WI38 (cell line): ENCODE results near the gene SUCLG1.
"Not testable (repeated sequence)": the region's sequence is repeated elsewhere in the genome, so short reads cannot be mapped to it uniquely, and the experiment has no call there.

Experiments
- H3K4me3 ChIP-seq: 2 replicates; pipeline ENCODE4 v1.5.1; 2011; ENCODE audit warnings: low read depth, mild to moderate bottlenecking, control low read depth, low read length
- TF ChIP-seq, protein P1 (sequence below): IDR thresholded peaks from 2 replicates; pipeline ENCODE4 v1.5.1; 2012; ENCODE audit warnings: low read depth, mild to moderate bottlenecking, control low read depth, low read length

SUCLG1 gene

DNA sequence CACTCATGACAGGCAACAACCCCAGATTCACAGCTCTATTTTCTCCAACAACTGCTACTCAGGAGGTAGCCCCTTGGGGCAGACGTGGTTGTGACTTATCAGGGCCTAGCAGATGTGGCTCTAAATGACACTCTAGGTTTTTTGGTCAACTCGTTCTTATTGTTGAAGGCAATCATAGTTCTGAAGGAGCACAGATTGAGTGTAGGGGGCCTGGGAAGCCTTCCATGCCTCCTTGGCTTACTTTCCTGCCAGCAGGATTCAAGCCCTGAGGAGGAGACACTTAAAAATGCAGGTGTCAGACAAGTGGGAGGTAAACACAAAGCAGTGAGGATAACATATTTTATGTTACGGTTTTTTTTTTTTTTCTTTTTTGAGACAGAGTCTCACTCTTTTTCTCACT is 23.5 kb upstream of the SUCLG1 start:
- no peak overlapping the region for H3K4me3 ChIP-seq

DNA sequence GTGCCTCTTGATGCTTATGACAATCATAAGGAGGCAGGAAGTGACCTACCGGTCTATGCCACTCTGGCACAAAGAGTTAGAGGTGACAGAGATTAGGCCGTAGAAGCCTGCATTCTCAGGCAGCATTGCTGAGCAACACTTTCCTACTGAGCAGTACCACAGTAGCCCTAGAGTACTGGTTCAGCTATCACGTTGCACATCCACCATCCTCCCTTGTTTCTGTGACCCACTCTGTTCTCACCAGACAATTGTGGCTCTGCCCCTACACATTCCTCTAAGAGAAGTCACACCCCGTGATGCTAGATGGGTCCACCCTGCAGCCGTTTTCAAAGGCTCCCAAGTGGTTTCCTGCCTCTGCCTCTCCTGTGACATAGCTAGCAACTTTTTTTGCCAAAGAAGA is 22.6 kb upstream of the SUCLG1 start:
- H3K4me3 ChIP-seq = no peak overlapping the region
- TF ChIP-seq, protein P1, sequence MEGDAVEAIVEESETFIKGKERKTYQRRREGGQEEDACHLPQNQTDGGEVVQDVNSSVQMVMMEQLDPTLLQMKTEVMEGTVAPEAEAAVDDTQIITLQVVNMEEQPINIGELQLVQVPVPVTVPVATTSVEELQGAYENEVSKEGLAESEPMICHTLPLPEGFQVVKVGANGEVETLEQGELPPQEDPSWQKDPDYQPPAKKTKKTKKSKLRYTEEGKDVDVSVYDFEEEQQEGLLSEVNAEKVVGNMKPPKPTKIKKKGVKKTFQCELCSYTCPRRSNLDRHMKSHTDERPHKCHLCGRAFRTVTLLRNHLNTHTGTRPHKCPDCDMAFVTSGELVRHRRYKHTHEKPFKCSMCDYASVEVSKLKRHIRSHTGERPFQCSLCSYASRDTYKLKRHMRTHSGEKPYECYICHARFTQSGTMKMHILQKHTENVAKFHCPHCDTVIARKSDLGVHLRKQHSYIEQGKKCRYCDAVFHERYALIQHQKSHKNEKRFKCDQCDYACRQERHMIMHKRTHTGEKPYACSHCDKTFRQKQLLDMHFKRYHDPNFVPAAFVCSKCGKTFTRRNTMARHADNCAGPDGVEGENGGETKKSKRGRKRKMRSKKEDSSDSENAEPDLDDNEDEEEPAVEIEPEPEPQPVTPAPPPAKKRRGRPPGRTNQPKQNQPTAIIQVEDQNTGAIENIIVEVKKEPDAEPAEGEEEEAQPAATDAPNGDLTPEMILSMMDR = no peak

More for the DNA sequence above, 23.5 kb upstream of the SUCLG1 start:
- TF ChIP-seq, protein P1 = no peak

DNA sequence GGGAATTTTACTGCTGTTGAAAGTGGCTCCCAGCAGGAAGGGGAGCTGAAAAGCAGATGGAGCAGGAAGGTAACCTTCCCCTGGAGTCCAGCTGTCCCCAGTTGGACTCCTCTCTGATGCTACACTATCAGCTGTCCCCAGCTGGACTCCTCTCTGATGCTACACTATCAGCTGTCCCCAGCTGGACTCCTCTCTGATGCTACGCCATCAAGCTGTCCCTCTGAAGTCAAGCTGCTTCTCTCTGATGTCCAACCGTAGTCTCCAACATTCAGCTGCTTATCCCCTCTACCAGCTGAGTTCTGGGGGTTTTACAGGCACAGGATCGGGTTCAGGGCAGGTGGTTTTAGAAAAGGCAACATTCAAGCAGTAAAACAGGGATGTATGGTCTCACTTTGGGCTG is 19.8 kb upstream of the SUCLG1 start:
- no peak overlapping the region for H3K4me3 ChIP-seq
- TF ChIP-seq, protein P1 = no peak

DNA sequence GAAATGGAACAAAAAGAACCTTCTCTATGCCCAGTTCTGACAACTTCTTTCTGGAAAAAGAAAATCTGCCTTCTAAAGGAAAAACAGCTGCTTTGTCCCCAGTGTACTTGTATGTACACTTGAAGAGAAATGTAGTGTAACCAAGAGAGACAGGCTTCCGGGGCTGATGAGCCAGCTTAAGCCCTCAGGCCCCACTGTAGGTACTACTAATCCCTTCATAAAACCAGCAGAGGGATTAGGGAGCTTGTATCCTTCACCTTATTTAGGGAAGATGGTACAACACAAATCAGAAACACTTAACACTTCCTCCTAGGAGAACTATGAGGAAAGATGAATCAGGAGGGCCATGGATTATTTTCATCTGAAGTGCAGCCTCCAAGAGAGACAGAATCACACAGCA is 18.8 kb upstream of the SUCLG1 start:
- TF ChIP-seq, protein P1 = no peak
- H3K4me3 ChIP-seq = no peak overlapping the region

DNA sequence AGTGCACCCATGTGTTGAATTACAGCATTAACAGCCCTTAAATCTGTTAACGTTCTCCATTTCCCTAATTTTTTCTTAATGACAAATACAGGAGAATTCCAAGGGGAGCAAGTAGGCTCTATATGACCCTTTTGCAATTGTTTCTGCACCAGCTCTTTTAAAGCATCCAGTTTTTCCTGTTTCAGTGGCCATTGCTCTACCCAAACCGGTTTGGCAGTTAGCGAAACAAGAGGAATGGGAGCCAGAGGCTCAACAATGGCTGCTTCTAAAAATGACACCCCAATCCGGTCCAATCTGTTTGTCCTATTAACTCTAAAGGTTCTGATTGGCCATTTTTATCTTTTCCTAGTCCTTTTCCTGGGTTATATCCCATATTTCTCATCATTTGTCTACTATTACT is 15.1 kb upstream of the SUCLG1 start:
- no peak overlapping the region for H3K4me3 ChIP-seq
- TF ChIP-seq, protein P1 = no peak

DNA sequence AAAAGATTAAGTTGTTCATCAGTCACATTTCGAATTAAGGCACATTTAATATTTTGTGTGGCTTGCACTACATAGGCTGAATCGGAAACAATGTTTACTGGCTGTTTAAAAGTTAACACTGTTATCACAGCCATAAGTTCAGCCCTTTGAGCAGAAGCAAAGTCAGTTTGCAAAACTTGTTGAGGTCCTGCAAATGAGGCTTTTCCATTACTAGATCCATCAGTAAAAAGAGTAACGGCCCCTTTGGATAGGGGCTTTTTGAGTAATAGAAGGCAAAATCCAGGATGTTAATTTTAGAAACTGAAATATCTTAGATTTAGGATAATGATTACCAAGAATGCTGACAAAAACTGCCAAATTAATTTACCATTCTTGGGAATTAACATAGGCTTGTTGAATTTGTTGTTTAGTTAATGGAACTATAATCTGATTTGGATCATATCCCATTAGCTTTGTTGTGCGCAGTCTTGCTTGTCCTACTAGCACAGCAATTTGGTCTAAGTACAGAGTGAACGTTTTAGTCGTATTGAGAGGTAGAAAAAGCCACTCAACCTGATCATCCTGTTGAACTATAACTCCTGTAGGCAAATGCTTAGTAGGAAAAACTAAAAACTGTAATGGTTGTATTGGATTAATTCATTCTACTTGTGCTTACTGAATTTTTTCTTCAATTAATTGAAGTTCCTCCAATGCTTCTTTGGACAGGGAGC is 13.9 kb upstream of the SUCLG1 start:
- TF ChIP-seq, protein P1 = no peak

DNA sequence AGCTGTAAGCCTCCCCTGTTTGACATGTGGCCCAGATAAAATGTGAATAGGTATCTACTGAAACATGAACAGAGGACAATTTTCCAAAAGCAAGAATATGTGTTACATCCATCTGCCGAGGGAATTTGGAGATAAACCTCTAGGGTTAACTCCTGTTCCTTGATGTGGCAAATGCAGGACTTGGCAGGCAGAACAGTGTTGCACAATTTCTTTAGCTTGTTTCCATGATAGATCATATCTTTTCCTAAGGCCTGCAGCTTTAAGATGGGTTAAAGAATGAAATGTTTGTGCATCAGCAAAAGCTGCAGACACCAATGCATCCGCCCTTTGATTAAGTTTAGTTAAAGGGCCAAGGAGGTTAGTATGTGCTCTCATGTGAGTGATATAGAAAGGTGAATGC is 13.3 kb upstream of the SUCLG1 start:
- H3K4me3 ChIP-seq = not testable (repeated sequence)

More for the DNA sequence above, 13.9 kb upstream of the SUCLG1 start:
- no peak overlapping the region for H3K4me3 ChIP-seq

DNA sequence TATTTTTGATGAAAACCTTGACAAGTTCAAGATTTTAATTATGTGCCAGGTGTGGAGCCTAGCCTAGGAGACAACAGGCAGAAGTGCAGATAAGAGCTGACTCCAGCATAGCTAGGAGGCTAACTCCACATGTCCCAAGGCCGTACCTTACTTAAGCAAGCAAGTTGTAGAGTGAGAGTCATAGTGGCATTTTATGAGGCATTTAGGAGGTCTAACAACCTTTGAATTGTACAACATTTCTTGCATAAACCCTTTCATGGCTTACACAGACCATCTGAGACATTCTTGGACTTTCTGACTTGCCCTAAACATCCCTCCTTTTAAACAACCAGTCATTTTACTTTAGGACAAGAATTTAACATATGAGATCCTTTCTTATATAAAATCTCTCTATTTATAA is 8.3 kb upstream of the SUCLG1 start:
- TF ChIP-seq, protein P1 = no peak
- H3K4me3 ChIP-seq = no peak overlapping the region
